Mesenchymal stem cell (in vitro differentiated cells and primary cell): Measurements from ENCODE around the gene COL4A4.
"Not testable (repeated sequence)": the region's sequence is repeated elsewhere in the genome, so short reads cannot be mapped to it uniquely, and the experiment has no call there.

Source experiments
- DNase-seq: peaks from one replicate; pipeline ENCODE4 v3.0.0-alpha.2; 2013
- H2AFZ ChIP-seq: one replicate; pipeline ENCODE4 v1.6.1; 2013; ENCODE audit warnings: low read depth, mild to moderate bottlenecking, control low read depth, inconsistent platforms, low read length, moderate library complexity
- H2AK5ac ChIP-seq: 2 replicates; pipeline ENCODE4 v1.6.1; 2013; ENCODE audit warnings: low read length, moderate library complexity, mild to moderate bottlenecking, inconsistent platforms; ENCODE audit not compliant: severe bottlenecking
- H2BK120ac ChIP-seq: one replicate; pipeline ENCODE4 v1.6.1; 2013; ENCODE audit warnings: low read depth, mild to moderate bottlenecking, inconsistent platforms, low read length, moderate library complexity
- H2BK12ac ChIP-seq, 2 experiments: one replicate each; pipeline ENCODE4 v1.6.1; 2013; ENCODE audit warnings: inconsistent platforms in 2 of 2, low read length in 2 of 2, mild to moderate bottlenecking in 2 of 2, moderate library complexity in 2 of 2, control low read depth in 1 of 2
- H2BK15ac ChIP-seq: one replicate; pipeline ENCODE4 v1.6.1; 2013; ENCODE audit warnings: mild to moderate bottlenecking, low read depth, inconsistent platforms; ENCODE audit not compliant: poor library complexity, severe bottlenecking
- H2BK5ac ChIP-seq: 2 replicates; pipeline ENCODE4 v1.6.1; 2013; ENCODE audit warnings: low read depth, mild to moderate bottlenecking, low read length, control low read depth, inconsistent platforms; ENCODE audit not compliant: poor library complexity, severe bottlenecking
- H3K14ac ChIP-seq, 2 experiments: one replicate each; pipeline ENCODE4 v1.6.1; 2013; ENCODE audit warnings: inconsistent platforms in 2 of 2, low read length in 2 of 2, control low read depth in 1 of 2, mild to moderate bottlenecking in 1 of 2, moderate library complexity in 1 of 2
- H3K18ac ChIP-seq, 2 experiments: one replicate each; pipeline ENCODE4 v1.6.1; 2013; ENCODE audit warnings: inconsistent platforms in 2 of 2, low read length in 2 of 2, control low read depth in 1 of 2, low read depth in 1 of 2, mild to moderate bottlenecking in 1 of 2
- H3K23ac ChIP-seq, 2 experiments: one replicate each; pipeline ENCODE4 v1.6.1; 2013; ENCODE audit warnings: inconsistent platforms in 2 of 2, low read length in 2 of 2, mild to moderate bottlenecking in 2 of 2, moderate library complexity in 2 of 2, control low read depth in 1 of 2
- H3K27ac ChIP-seq: 2 replicates; pipeline ENCODE4 v1.5.1; 2013; ENCODE audit warnings: mild to moderate bottlenecking, moderate library complexity, low read length, control low read depth, inconsistent platforms; ENCODE audit not compliant: poor library complexity, severe bottlenecking
- H3K27me3 ChIP-seq, 2 experiments: 2 replicates each; pipeline versions ENCODE4 v1.6.1 to v1.7.0; 2013; ENCODE audit warnings: low read length in 2 of 2, mild to moderate bottlenecking in 2 of 2, moderate library complexity in 2 of 2, control low read depth in 1 of 2, inconsistent platforms in 1 of 2; ENCODE audit not compliant: control insufficient read depth in 1 of 2, insufficient read depth in 1 of 2
- H3K36me3 ChIP-seq, 2 experiments: 2 replicates each; pipeline versions ENCODE4 v1.6.1 to v1.7.0; 2013; ENCODE audit warnings: low read length in 2 of 2, control low read depth in 1 of 2, inconsistent platforms in 1 of 2, low read depth in 1 of 2, mild to moderate bottlenecking in 1 of 2; ENCODE audit not compliant: insufficient read depth in 2 of 2, control insufficient read depth in 1 of 2
- H3K4ac ChIP-seq, 2 experiments: one replicate each; pipeline ENCODE4 v1.6.1; 2013; ENCODE audit warnings: inconsistent platforms in 2 of 2, low read length in 2 of 2, mild to moderate bottlenecking in 2 of 2, moderate library complexity in 2 of 2, control low read depth in 1 of 2, low read depth in 1 of 2
- H3K4me1 ChIP-seq: 2 replicates; pipeline ENCODE4 v1.6.1; 2013; ENCODE audit warnings: low read depth, low read length, control low read depth; ENCODE audit not compliant: control insufficient read depth, insufficient read depth
- H3K4me2 ChIP-seq: 2 replicates; pipeline ENCODE4 v1.6.1; 2013; ENCODE audit warnings: low read length, mild to moderate bottlenecking, inconsistent platforms; ENCODE audit not compliant: poor library complexity, severe bottlenecking
- H3K4me3 ChIP-seq, 2 experiments: 2 replicates each; pipeline versions ENCODE4 v1.5.1 to v1.7.0; 2013; ENCODE audit warnings: low read length in 2 of 2, mild to moderate bottlenecking in 2 of 2, control low read depth in 1 of 2, low read depth in 1 of 2; ENCODE audit not compliant: insufficient read depth in 1 of 2
- H3K79me1 ChIP-seq: replicated peaks from 2 replicates; pipeline ENCODE4 v1.6.1; 2013; ENCODE audit warnings: mild to moderate bottlenecking, control low read depth, low read length, inconsistent platforms; ENCODE audit not compliant: poor library complexity, severe bottlenecking
- H3K9ac ChIP-seq: 2 replicates; pipeline ENCODE4 v1.7.0; 2013; ENCODE audit warnings: mild to moderate bottlenecking, low read length, moderate library complexity
- H3K9me3 ChIP-seq: 2 replicates; pipeline ENCODE4 v1.7.0; 2013; ENCODE audit warnings: mild to moderate bottlenecking, low read length; ENCODE audit not compliant: control insufficient read depth
- H4K8ac ChIP-seq: one replicate; pipeline ENCODE4 v1.6.1; 2013; ENCODE audit warnings: inconsistent platforms, mild to moderate bottlenecking, low read length, moderate library complexity
- H4K91ac ChIP-seq: one replicate; pipeline ENCODE4 v1.6.1; 2013; ENCODE audit warnings: mild to moderate bottlenecking, low read length, inconsistent platforms
- WGBS: methylation state at CpG from one replicate; pipeline ENCODE4 v1.1.7; 2013; ENCODE audit warnings: mixed read lengths; 5-methylcytosine and 5-hydroxymethylcytosine counted together

The COL4A4 gene

DNA sequence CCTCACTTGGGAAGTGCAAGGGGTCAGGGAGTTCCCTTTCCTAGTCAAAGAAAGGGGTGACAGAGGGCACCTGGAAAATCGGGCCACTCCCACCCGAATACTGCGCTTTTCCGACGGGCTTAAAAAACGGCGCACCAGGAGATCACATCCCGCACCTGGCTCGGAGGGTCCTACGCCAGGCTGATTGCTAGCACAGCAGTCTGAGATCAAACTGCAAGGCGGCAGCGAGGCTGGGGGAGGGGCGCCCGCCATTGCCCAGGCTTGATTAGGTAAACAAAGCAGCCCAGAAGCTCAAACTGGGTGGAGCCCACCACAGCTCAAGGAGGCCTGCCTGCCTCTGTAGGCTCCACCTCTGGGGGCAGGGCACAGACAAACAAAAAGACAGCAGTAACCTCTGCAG lies 98.9 kb downstream of the COL4A4 start:
- H2BK12ac ChIP-seq, H2AK5ac ChIP-seq, H3K4ac ChIP-seq, H3K4me2 ChIP-seq, H2BK120ac ChIP-seq, H2BK5ac ChIP-seq, H4K91ac ChIP-seq, H3K9ac ChIP-seq, H3K27ac ChIP-seq, H3K23ac ChIP-seq, H2AFZ ChIP-seq, DNase-seq, H2BK15ac ChIP-seq, H4K8ac ChIP-seq, H3K4me1 ChIP-seq, H3K79me1 ChIP-seq, H3K36me3 ChIP-seq, H3K9me3 ChIP-seq, H3K27me3 ChIP-seq, H3K4me3 ChIP-seq, H3K18ac ChIP-seq, H3K14ac ChIP-seq: not testable (repeated sequence)
- WGBS, result 22% methylated on average over 11 of the region's 14 CpGs

GRCh38 chr2:227058888-227059399 lies 105.1 kb downstream of the COL4A4 start:
- H2BK12ac ChIP-seq, result no peak overlapping the region
- H3K27ac ChIP-seq, result no peak overlapping the region
- no peak overlapping the region for H3K4me3 ChIP-seq

DNA sequence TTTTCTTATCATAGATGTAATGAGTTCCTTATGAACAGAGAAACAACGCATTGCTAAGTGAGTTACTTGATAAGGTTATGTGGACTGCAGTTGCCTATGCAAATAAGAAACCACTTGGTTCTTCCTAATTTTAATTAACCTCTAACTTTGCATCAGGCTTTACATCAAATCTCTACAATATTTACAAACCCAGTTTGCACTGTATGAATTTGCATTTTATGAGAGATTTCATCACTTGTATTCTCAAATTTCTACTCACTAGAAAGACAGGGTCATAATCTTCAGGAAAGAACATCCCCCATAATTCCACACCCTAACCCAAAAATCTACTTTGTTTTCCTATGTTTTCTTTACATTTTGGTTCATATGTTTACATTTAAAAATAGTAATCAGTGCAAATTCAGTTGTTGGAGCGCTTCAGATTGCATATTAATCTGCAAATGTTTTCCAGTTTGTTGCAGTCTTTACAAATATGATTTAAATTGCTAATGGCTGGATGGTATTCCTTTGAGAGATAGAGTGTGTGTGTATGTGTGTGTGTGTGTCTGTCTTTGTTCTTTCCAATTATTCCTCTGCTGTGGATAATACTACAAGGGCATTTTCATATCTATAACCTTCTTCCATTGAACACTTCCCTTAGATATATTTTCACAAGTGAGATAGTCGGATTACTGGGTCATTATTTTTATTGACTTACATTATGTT lies 106.1 kb downstream of the COL4A4 start:
- H2BK120ac ChIP-seq, result no peak overlapping the region
- H3K23ac ChIP-seq, result no peak overlapping the region
- no peak for DNase-seq
- H3K4me2 ChIP-seq, result no peak overlapping the region
- H3K79me1 ChIP-seq, result no peaks in the 10 kb centered on the region
- H2BK15ac ChIP-seq, result no peak overlapping the region
- H2AFZ ChIP-seq, result no peak overlapping the region
- H3K4ac ChIP-seq, result no peak overlapping the region
- H2BK12ac ChIP-seq, result no peak overlapping the region
- no peak overlapping the region for H4K91ac ChIP-seq
- no peak overlapping the region for H3K18ac ChIP-seq
- no peak overlapping the region for H2BK5ac ChIP-seq
- H3K27me3 ChIP-seq, result no peaks in the 10 kb centered on the region
- WGBS, result 89% methylated on average over 2 of the region's 3 CpGs
- no peak overlapping the region for H3K14ac ChIP-seq
- H3K4me1 ChIP-seq, result no peaks in the 10 kb centered on the region
- peaks cover 4% of the 10 kb centered on the region for H3K9me3 ChIP-seq
- H3K9ac ChIP-seq, result no peak overlapping the region
- no peaks in the 10 kb centered on the region for H3K36me3 ChIP-seq
- H2AK5ac ChIP-seq, result no peak overlapping the region
- H3K27ac ChIP-seq, result no peak overlapping the region
- no peak overlapping the region for H4K8ac ChIP-seq
- no peak overlapping the region for H3K4me3 ChIP-seq

More at GRCh38 chr2:227058888-227059399, 105.1 kb downstream of the COL4A4 start:
- Histone ChIP-seq H3K9ac (no peak overlapping the region), H3K23ac (no peak overlapping the region), H3K4me1 (no peaks in the 10 kb centered on the region), H3K79me1 (no peaks in the 10 kb centered on the region), H2BK15ac (no peak overlapping the region), H4K8ac (no peak overlapping the region), H3K27me3 (no peaks in the 10 kb centered on the region), H2AK5ac (no peak overlapping the region), H3K4ac (no peak overlapping the region), H2BK5ac (no peak overlapping the region), H3K4me2 (no peak overlapping the region), H3K18ac (peak overlapping the region in 1 of 2 experiments; percentile 1), H2BK120ac (no peak overlapping the region), H3K9me3 (peaks cover 4% of the 10 kb centered on the region), H3K36me3 (no peaks in the 10 kb centered on the region), H4K91ac (no peak overlapping the region), H2AFZ (no peak overlapping the region), H3K14ac (no peak overlapping the region)
- WGBS, result 88% methylated on average over 5 of the region's 5 CpGs
- no peak for DNase-seq

DNA sequence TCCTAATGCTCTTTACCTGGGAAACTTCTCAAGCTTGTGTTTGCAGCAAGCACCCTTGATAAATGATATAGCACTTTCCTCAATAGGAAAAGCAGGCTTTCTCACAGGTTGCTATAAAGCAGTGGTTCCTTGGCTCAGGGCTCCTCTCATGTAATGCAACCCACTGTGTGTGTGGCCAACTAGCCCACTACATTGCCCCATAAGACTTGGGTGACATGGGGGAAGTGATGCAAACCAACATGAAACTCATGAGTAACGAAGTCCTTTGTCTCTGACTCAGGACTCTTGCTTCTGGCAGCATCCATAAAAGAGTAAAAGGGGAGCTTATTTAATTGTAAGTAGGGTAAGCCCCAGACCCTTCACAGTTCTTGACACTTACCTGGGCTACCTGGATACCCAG lies 106.9 kb downstream of the COL4A4 start:
- H3K79me1 ChIP-seq, result no peaks in the 10 kb centered on the region

More for the DNA sequence above, 106.9 kb downstream of the COL4A4 start:
- H3K27me3 ChIP-seq, result no peaks in the 10 kb centered on the region
- no peak overlapping the region for H3K18ac ChIP-seq
- DNase-seq, result no peak
- H3K23ac ChIP-seq, result no peak overlapping the region
- no peak overlapping the region for H2AFZ ChIP-seq
- H3K14ac ChIP-seq, result no peak overlapping the region
- H2BK5ac ChIP-seq, result no peak overlapping the region
- H3K9ac ChIP-seq, result no peak overlapping the region
- H3K4me3 ChIP-seq, result no peak overlapping the region
- H3K4me1 ChIP-seq, result no peaks in the 10 kb centered on the region
- H4K8ac ChIP-seq, result no peak overlapping the region
- no peak overlapping the region for H2BK12ac ChIP-seq
- H3K27ac ChIP-seq, result no peak overlapping the region
- WGBS, result 75% methylated on average over 1 of the region's 1 CpG
- no peak overlapping the region for H2BK15ac ChIP-seq
- H3K4ac ChIP-seq, result no peak overlapping the region
- H3K36me3 ChIP-seq, result no peaks in the 10 kb centered on the region
- H3K9me3 ChIP-seq, result peaks cover 4% of the 10 kb centered on the region
- no peak overlapping the region for H2BK120ac ChIP-seq
- H3K4me2 ChIP-seq, result no peak overlapping the region
- no peak overlapping the region for H2AK5ac ChIP-seq
- no peak overlapping the region for H4K91ac ChIP-seq
